DMS 273 treated with DMSO at 0.1 percent for 48 hours (cell line): ENCODE measurements around the gene KASH5.

Experiments
- DNase-seq: peaks from one replicate; lab custom pipeline; 2025; lab: John Stamatoyannopoulos, UW

The KASH5 gene

GRCh38 chr19:49422407-49423070, 34.5 kb downstream of the KASH5 start:
- DNase-seq, result no peak

DNA sequence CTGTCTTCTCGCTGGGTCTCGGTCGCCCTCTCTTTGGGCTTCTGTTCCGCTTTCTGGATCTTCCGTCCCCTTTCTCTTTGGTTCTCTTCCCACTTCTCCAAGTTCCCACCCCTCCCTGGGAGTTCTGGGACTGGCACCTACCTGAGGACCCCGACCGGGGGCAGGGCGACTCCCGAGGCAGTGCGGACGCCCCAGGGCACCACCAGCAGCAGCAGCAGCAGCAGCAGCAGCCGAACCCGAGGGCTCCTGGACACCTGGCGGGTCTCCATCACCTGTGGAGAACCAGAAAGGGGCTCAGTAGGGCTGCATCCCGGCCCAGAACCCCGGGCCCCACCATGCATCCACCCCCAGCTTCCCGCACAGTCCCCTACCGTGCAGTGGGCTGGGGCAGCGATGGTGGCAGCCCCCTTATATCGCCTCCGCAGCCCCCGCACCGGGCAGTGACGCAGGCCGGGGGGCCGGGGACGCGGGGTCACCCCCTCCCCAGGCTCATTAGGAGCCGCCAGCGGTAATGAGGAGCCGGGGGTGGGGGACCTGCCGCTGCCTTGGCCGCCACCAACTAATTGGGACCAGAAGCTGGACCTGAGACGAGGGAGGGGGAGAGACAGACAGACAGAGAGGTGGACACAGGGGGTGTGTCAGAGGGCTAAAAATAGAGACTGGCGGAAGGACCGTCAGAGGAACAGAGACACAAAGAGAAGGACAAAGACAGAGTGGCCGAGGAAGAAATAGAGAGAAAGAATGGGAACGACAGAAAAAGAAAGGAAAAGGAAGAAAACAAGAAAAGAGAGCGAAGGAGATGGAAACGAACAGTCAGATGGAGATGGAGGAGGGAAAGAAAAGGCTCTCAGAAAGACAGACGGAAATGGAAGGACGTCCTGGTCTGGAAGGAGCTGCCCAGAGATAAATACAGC, 35.3 kb downstream of the KASH5 start, which contains the start of gene PTH2:
Gene PTH2 (minus strand): TSS at position 371 of the 914 bp plus-strand sequence. CDS start 102 bp downstream, at position 269.
- DNase-seq, result no peak

DNA sequence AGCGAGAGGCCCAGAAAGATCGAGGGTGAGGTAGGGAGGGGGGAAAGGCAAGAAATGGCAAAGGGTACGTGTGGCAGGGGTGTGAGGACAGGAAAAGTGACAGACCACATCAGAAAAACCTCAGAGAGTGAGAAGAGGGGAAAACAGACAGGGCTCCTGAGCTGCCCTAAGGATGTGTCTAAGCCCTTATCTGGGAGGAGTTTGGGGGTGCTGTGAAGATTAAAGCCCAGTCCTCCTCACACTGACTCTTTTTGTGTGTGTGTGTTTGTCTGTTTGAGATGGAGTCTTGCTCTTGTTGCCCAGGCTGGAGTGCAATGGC, 35.9 kb downstream of the KASH5 start:
- no peak for DNase-seq

DNA sequence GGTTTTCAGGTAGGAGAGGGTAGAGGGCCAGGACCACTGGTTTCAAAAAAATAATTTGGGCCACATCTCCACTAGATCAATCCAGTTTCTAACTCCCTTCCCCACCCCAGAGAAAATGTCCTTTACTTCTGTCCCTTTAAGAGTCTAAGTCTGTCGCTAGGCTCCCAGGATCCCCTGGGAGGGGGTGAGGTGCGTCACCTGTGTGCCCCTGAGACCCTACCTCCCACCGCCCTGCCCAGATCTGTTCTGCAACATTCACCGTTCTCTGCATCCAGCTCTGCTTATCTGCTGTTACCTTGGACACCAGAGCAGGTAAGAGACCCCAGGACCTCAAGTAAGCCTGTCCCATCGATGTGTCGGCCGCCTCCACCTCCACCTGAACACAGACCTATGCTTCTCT, 37.1 kb downstream of the KASH5 start, which contains the start of gene GFY:
Gene GFY (plus strand): TSS at position 211 of the 400 bp plus-strand sequence. CDS start 1,043 bp downstream, outside the sequence.
- DNase-seq, result no peak

- no peak for DNase-seq
Observed at GRCh38 chr19:49425922-49426592, 38.0 kb downstream of the KASH5 start.

DNA sequence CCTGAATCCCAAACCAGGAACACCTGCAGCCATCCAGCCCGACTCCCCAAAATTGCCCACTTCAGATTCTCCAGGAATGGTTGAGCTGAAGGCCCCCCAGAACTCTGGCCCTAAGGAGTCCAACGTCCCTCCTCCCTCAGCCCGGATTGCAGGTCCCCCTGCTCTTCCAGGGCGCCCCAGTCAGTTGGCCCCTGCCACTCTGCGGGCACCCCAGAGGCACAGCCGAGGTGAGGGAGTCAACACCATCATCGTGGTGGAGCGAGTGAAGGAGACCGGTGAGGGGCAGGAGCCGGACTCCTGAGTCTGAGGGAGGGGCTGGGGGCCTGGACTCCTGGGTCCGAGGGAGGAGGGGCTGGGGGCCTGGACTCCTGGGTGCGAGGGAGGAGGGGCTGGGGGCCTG, 39.3 kb downstream of the KASH5 start:
- DNase-seq, result no peak

DNA sequence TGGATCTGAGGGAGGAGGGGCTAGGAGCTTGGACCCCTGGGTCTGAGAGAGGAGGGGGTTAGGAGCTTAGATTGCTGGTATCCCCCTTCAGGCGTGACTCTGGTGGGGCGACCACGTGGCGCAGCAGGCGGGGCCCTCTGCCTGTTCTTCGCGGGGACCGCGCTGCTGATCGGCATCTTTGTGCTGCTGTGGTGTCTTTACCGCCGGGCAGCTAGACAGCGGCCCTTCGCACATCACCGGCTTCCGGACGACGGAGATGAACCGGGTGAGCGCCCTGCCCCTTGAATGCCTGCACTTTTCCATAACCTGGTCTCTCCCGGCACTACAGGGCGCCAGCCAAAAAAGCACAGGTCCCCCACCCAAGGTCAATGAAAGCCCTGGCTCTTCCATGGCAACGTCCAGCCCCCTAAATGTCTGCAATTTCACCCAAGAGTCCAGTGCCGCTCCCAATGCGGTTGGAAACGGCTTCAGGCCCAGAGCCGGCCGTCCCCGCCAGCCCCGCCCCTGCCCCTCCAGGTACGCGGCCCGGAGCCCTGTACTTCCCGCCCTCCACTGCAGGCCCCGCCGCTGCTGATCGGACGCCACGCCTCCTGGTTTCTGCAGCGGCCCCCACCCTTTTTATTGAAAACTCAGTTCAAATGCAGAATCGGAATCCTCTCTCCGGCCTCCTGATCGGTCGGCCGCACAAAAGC, 40.0 kb downstream of the KASH5 start:
- DNase-seq, result no peak

GRCh38 chr19:49428547-49429451, 40.8 kb downstream of the KASH5 start:
- DNase-seq, result no peak

- no peak for DNase-seq
Observed at GRCh38 chr19:49430172-49430677, 42.2 kb downstream of the KASH5 start.

DNA sequence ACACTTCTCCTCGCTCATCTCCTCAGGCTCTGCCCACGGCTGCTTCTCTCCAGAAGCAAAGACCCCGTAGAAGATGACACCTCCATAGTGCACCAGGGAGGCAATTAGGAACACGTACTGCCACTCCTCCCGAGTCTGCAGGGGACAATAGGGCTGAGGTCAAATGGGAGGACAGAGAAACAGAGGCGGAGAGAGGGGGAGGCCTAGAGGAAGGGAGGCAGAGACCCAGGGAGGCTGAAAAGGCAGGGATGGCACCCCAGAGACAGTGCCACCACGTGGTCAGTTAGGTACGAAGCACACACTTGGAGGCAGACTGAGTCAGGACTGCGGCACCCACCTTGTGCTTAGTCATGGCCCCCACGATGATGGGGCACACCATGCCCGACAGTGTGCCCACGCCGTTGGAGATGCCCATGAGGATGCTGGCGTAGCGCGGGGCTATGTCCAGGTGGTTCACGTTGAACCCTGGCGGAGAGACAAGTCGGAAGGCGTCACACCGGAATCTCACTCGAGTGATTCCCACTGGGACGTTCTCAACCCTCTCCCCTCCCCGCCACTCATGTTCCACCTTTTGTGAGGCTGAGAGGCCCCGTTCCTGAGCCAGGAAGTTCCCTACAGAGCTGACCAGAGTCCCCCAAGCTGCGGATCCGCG, 42.8 kb downstream of the KASH5 start:
- DNase-seq, result no peak

GRCh38 chr19:49431330-49431749, 43.3 kb downstream of the KASH5 start:
- DNase-seq, result no peak

DNA sequence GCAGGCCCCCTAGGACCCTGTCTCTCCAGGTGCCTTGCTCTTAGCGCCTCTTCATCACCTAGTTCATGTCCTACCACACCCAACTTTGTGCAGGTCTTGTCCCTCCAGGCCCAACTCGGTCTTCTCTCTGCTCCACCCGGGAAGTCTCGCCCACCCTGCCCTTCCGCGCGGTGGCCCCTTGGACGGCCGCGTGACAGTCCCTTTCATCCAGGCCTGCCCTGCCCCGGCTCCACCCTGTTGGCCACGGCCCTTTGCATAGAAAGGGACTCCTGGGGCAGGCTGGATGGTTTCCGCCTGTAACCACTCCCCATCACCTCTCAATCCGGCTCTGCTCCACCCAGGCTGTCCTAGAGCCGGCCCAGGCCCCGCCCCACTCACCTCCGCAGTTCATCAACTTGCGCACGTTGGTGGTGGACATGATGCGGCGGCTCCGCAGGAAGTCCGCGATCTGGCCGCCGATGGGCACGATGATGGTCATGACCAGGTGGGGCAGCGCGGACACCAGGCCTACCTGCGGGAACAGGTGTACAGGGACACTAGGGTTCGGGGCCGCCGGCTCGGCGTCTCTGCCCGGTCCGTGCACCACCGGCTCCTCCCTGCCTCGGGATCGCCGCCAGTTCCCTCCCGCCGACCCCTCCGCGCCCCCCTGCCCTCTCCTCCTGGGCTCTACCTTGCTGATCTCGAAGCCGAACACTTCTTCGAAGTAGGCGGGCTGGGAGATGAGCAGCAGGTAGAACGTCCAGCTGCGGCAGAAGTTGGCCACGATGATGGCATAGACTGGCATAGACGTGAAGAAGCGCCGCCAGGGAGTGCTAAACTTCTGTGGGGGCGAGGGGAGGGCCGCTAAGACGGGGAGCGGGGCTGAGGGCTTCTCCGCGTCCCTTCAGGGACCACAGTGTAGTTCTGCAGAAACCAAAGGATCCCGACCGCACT, 44.4 kb downstream of the KASH5 start:
- DNase-seq, result no peak

GRCh38 chr19:49433240-49433901, 45.3 kb downstream of the KASH5 start:
- DNase-seq, result no peak

DNA sequence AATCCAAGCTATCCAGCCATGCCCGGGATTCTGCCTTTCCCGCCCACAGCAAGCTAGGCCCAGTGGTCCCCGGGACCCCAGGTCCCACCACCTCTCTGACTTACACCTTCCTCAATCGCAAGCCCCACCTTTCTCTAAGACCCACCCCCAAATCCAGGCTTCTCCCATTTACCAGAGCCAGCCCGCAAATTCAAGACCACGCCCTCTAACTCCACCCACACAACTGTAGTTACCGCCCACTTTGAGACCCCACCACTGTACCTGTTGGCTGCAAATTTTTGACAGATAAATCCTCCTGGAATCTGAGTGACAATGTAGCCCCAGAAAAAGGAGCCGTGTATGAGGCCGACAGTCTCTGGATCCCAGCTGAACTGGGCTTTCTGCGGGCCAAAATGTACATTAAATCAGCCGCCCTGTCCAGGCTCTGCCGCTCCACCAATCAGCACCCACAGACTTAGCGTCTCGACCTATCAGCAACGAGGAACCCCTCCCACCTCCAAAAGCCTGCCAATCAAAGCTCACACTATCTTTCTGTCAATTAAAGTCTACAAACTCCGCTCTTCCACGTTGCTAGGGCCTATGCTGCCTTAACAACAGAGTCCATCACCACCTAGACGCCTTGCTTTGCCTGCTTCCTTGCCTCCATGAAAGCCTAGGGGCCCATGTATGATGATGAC, 47.0 kb downstream of the KASH5 start:
- DNase-seq, result no peak

- DNase-seq, result no peak
Observed at GRCh38 chr19:49435670-49436069, 47.6 kb downstream of the KASH5 start.

GRCh38 chr19:49436381-49437017, 48.5 kb downstream of the KASH5 start:
- DNase-seq, result no peak

- DNase-seq, result peak; percentile 54
Observed at GRCh38 chr19:49437231-49437630, 49.2 kb downstream of the KASH5 start.
